NCI-H2196 treated with DMSO at 0.1 percent for 48 hours (cell line): ENCODE measurements around the gene HLA-B.

Source experiments
- DNase-seq: peaks from one replicate; lab custom pipeline; 2025; ENCODE audit not compliant: unreplicated experiment; lab: John Stamatoyannopoulos, UW

The HLA-B gene

GRCh38 chr6:31308050-31308844, 48.7 kb downstream of the HLA-B start:
- peak; percentile 91 for DNase-seq

GRCh38 chr6:31307669-31308049, 49.3 kb downstream of the HLA-B start:
- no peak for DNase-seq

- no peak for DNase-seq
These were observed 51.2 kb downstream of the HLA-B start for GRCh38 chr6:31305703-31306219.

DNA sequence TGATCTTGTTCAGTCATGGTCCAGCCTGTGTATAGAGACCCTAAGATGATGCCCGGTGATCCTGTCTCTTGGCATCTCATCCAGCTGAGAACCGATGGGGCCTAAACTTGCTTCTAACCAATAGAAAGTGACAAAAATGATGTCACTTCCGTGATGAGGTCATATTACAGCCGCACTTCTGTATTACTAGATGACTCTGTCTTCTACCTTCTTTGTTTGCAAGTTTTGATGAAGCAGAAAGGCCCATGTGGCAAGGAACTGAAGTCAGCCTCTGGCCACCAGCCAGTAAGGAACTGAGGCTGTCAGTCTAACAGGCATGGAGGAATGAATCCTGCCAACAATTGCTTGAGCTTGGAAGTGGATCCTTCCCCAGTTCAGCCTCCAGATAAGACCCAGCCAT, 52.3 kb downstream of the HLA-B start:
- no peak for DNase-seq
